H1 (cell line): ENCODE data around the gene APOC1. TPM values are rescaled to one million over a fixed set of nuclear protein-coding genes. Genes with fewer than 3 reads are reported as not detected.

Experiments
- CTCF ChIA-PET: fragments of 300-600 bp; sonication (Branson Sonifier 250); formaldehyde crosslinking; loops from one replicate; lab custom pipeline; 2021; ENCODE audit not compliant: partially characterized antibody; lab: Charles Lee
- POLR2A ChIA-PET: fragments of 300-600 bp; sonication (Branson Sonifier 250); formaldehyde crosslinking; loops from one replicate; lab custom pipeline; 2021; ENCODE audit warnings: inconsistent platforms; ENCODE audit not compliant: partially characterized antibody; lab: Charles Lee
- DNase-seq, 2 experiments: peaks; one replicate each; pipeline versions ENCODE4 v3.0.0 to v3.0.0-alpha.2; 2010 to 2022; ENCODE audit warnings: low spot score in 2 of 2, low read depth in 1 of 2, mixed read lengths in 1 of 2
- FAIRE-seq: peaks from 2 replicates; lab custom pipeline; 2011; peaks lifted over from hg19 to GRCh38; lab: Jason Lieb, UNC
- H2AFZ ChIP-seq: 2 replicates; pipeline ENCODE4 v1.8.1; 2012; ENCODE audit warnings: low read length, inconsistent platforms
- H2AK5ac ChIP-seq: 2 replicates; pipeline ENCODE4 v1.6.1; 2013; ENCODE audit warnings: low read depth, low read length
- H2BK120ac ChIP-seq: replicated peaks from 2 replicates; pipeline ENCODE3; 2013; ENCODE audit warnings: low read depth, low read length, inconsistent platforms
- H2BK12ac ChIP-seq: 2 replicates; pipeline ENCODE4 v1.6.1; 2013; ENCODE audit warnings: low read depth, low read length
- H2BK15ac ChIP-seq: 2 replicates; pipeline ENCODE4 v1.6.1; 2013; ENCODE audit warnings: low read length
- H2BK20ac ChIP-seq: 2 replicates; pipeline ENCODE4 v1.6.1; 2013; ENCODE audit warnings: low read length
- H2BK5ac ChIP-seq: 2 replicates; pipeline ENCODE4 v1.6.1; 2013; ENCODE audit warnings: low read depth, low read length
- H3K14ac ChIP-seq: 2 replicates; pipeline ENCODE4 v1.6.1; 2013; ENCODE audit warnings: inconsistent platforms; ENCODE audit not compliant: insufficient read length
- H3K18ac ChIP-seq: 2 replicates; pipeline ENCODE4 v1.6.1; 2013; ENCODE audit warnings: low read length; ENCODE audit errors: extremely low read depth
- H3K23ac ChIP-seq: 2 replicates; pipeline ENCODE4 v1.6.1; 2013; ENCODE audit warnings: inconsistent platforms; ENCODE audit not compliant: insufficient read length
- H3K23me2 ChIP-seq: 2 replicates; pipeline ENCODE4 v1.6.1; 2013; ENCODE audit warnings: low read depth, low read length
- H3K27ac ChIP-seq: 2 replicates; pipeline ENCODE4 v1.6.1; 2011; ENCODE audit warnings: low read depth, low read length, inconsistent platforms
- H3K27me3 ChIP-seq, 4 experiments: replicated peaks in 1 of 4; 1 replicate in 1 of 4; 2 replicates in 3 of 4; pipeline versions ENCODE4 v1.6.1 to v1.8.1; 2011 to 2013; ENCODE audit warnings: low read length in 3 of 4, mild to moderate bottlenecking in 3 of 4, inconsistent platforms in 2 of 4, mixed read lengths in 2 of 4, moderate library complexity in 1 of 4; ENCODE audit not compliant: control insufficient read depth in 3 of 4, insufficient read depth in 3 of 4; ENCODE audit errors: extremely low read depth in 1 of 4
- H3K36me3 ChIP-seq, 4 experiments: 2 replicates each; pipeline versions ENCODE4 v1.6.1 to v1.8.1; 2011 to 2013; ENCODE audit warnings: mild to moderate bottlenecking in 4 of 4, low read length in 3 of 4, moderate library complexity in 2 of 4, control low read depth in 1 of 4, inconsistent platforms in 1 of 4; ENCODE audit not compliant: insufficient read depth in 4 of 4, control insufficient read depth in 2 of 4
- H3K4ac ChIP-seq: replicated peaks from 2 replicates; pipeline ENCODE3; 2013; ENCODE audit warnings: low read length, low read depth, mixed read lengths, inconsistent platforms; ENCODE audit not compliant: insufficient read length
- H3K4me1 ChIP-seq, 4 experiments: replicated peaks in 1 of 4; 1 replicate in 1 of 4; 2 replicates in 3 of 4; pipeline versions ENCODE4 v1.6.1 to v1.8.1; 2011 to 2013; ENCODE audit warnings: low read length in 3 of 4, inconsistent platforms in 2 of 4, mixed read lengths in 1 of 4; ENCODE audit not compliant: insufficient read depth in 4 of 4, control insufficient read depth in 3 of 4
- H3K4me2 ChIP-seq, 2 experiments: 2 replicates each; pipeline versions ENCODE4 v1.6.1 to v1.8.1; 2011 to 2013; ENCODE audit warnings: low read depth in 2 of 2, low read length in 2 of 2, control low read depth in 1 of 2, inconsistent platforms in 1 of 2, mild to moderate bottlenecking in 1 of 2; ENCODE audit not compliant: insufficient read depth in 1 of 2
- H3K4me3 ChIP-seq, 4 experiments: fragments of 200-600, 300-600 bp in 1 of 4; sonication (generic), shearing (Covaris generic), sonication (Bioruptor Twin) in 1 of 4; 2 replicates each; pipeline versions ENCODE4 v1.5.1 to v1.8.1; 2011 to 2016; ENCODE audit warnings: low read length in 4 of 4, low read depth in 3 of 4, control low read depth in 2 of 4, inconsistent platforms in 2 of 4, mild to moderate bottlenecking in 2 of 4, mixed read lengths in 1 of 4, moderate library complexity in 1 of 4; ENCODE audit not compliant: insufficient read depth in 2 of 4; ENCODE audit errors: extremely low read depth in 1 of 4
- H3K56ac ChIP-seq: replicated peaks from 2 replicates; pipeline ENCODE3; 2013; ENCODE audit warnings: low read depth, mild to moderate bottlenecking, mixed read lengths, low read length, inconsistent platforms; ENCODE audit not compliant: insufficient read length
- H3K79me1 ChIP-seq: 2 replicates; pipeline ENCODE4 v1.6.1; 2013; ENCODE audit warnings: low read depth, low read length, control low read depth
- H3K79me2 ChIP-seq, 2 experiments: 2 replicates each; pipeline versions ENCODE4 v1.6.1 to v1.8.1; 2012 to 2013; ENCODE audit warnings: low read length in 2 of 2, mild to moderate bottlenecking in 2 of 2, inconsistent platforms in 1 of 2; ENCODE audit not compliant: insufficient read depth in 2 of 2, control insufficient read depth in 1 of 2
- H3K9ac ChIP-seq, 4 experiments: replicated peaks in 1 of 4; 1 replicate in 1 of 4; 2 replicates in 3 of 4; pipeline versions ENCODE4 v1.6.1 to v1.8.1; 2011 to 2013; ENCODE audit warnings: low read depth in 3 of 4, low read length in 3 of 4, control low read depth in 2 of 4, mild to moderate bottlenecking in 2 of 4, moderate library complexity in 2 of 4, inconsistent platforms in 1 of 4; ENCODE audit errors: extremely low read depth in 1 of 4
- H3K9me3 ChIP-seq, 2 experiments: 2 replicates each; pipeline versions ENCODE4 v1.6.1 to v1.8.1; 2012 to 2013; ENCODE audit warnings: mild to moderate bottlenecking in 2 of 2, moderate library complexity in 2 of 2, control low read depth in 1 of 2, inconsistent platforms in 1 of 2, low read depth in 1 of 2, low read length in 1 of 2, mixed read lengths in 1 of 2; ENCODE audit not compliant: insufficient read depth in 2 of 2
- H4K20me1 ChIP-seq, 2 experiments: replicated peaks in 1 of 2; 2 replicates each; pipeline versions ENCODE3 to v1.8.1; 2011 to 2013; ENCODE audit warnings: inconsistent platforms in 2 of 2, low read length in 2 of 2, mild to moderate bottlenecking in 1 of 2; ENCODE audit not compliant: insufficient read depth in 2 of 2, control insufficient read depth in 1 of 2
- H4K5ac ChIP-seq: 2 replicates; pipeline ENCODE4 v1.6.1; 2013; ENCODE audit warnings: low read length, low read depth, mixed read lengths, inconsistent platforms; ENCODE audit not compliant: insufficient read length
- H4K8ac ChIP-seq: 2 replicates; pipeline ENCODE4 v1.8.0; 2013; ENCODE audit warnings: mild to moderate bottlenecking, moderate library complexity, low read length, inconsistent platforms; ENCODE audit not compliant: insufficient read depth; ENCODE audit errors: extremely low read depth
- H4K91ac ChIP-seq: replicated peaks from 2 replicates; pipeline ENCODE3; 2013; ENCODE audit warnings: low read length, mixed read lengths, inconsistent platforms; ENCODE audit not compliant: insufficient read length
- BRCA1 ChIP-seq: IDR thresholded peaks from 2 replicates; pipeline ENCODE4 v1.6.1; 2012; ENCODE audit warnings: low read depth, low read length, improper control_type of control experiment
- EGR1 ChIP-seq: IDR thresholded peaks from 2 replicates; pipeline ENCODE4 v1.6.1; 2011; ENCODE audit warnings: low read depth, low read length, borderline replicate concordance
- EZH2 ChIP-seq: fragments of 200-600 bp; sonication (generic); IDR thresholded peaks from 2 replicates; pipeline ENCODE4 v1.7.1; 2012; ENCODE audit warnings: low read depth, mild to moderate bottlenecking, moderate library complexity, low read length, inconsistent platforms; ENCODE audit not compliant: severe bottlenecking
- FOSL1 ChIP-seq: IDR thresholded peaks from 2 replicates; pipeline ENCODE4 v1.6.1; 2011; ENCODE audit warnings: mild to moderate bottlenecking, low read depth, low read length, moderate library complexity; ENCODE audit not compliant: insufficient read depth
- MAX ChIP-seq: IDR thresholded peaks from 2 replicates; pipeline ENCODE4 v1.6.1; 2012; ENCODE audit warnings: inconsistent platforms
- RFX5 ChIP-seq: IDR thresholded peaks from 2 replicates; pipeline ENCODE4 v1.6.1; 2011; ENCODE audit warnings: low read depth, low read length, improper control_type of control experiment, borderline replicate concordance
- WGBS, 2 experiments: shearing (Covaris generic) in 1 of 2; methylation state at CpG; one replicate each; pipeline versions ENCODE4 v1.1.6 to v1.1.7; 2013 to 2015; ENCODE audit warnings: low lambda C conversion rate in 2 of 2, mixed read lengths in 2 of 2, inconsistent platforms in 1 of 2, low coverage in 1 of 2, missing lambda C conversion rate in 1 of 2; ENCODE audit not compliant: insufficient replicate concordance in 2 of 2, insufficient coverage in 1 of 2, insufficient read length in 1 of 2; ENCODE audit errors: extremely low coverage in 1 of 2, missing lambda C conversion rate in 1 of 2; 5-methylcytosine and 5-hydroxymethylcytosine counted together
- polyA plus RNA-seq, 7 experiments: library from polyadenylated mRNA; depleted of rRNA in 3 of 7; stranded (reverse) in 5 of 7; unstranded in 2 of 7; fragments of >200 nt in 5 of 7; fragments of 200-250 nt in 2 of 7; gene quantifications; 1 replicate in 5 of 7; 2 replicates in 1 of 7; 4 replicates in 1 of 7; pipeline versions ENCODE4 v1.2.1 to v1.2.3, GENCODE V29; 2011 to 2013; ENCODE audit warnings: missing spikeins in 2 of 7, mixed read lengths in 2 of 7
- total RNA-seq: library from RNA; stranded (reverse); fragmentation: NEBNext Ultra II Directional; extraction: Animal tissue kit (Norgen Biotek cat#: 25700); gene quantifications from 2 replicates; pipeline ENCODE4 v1.2.1, GENCODE V29; 2021

The APOC1 gene
- total and polyA plus RNA-seq, 2 of the 8 experiments (the other 6 are each of a cell fraction or from before 2014, with no cell fraction given): 55.8 to 78.2 TPM

DNA sequence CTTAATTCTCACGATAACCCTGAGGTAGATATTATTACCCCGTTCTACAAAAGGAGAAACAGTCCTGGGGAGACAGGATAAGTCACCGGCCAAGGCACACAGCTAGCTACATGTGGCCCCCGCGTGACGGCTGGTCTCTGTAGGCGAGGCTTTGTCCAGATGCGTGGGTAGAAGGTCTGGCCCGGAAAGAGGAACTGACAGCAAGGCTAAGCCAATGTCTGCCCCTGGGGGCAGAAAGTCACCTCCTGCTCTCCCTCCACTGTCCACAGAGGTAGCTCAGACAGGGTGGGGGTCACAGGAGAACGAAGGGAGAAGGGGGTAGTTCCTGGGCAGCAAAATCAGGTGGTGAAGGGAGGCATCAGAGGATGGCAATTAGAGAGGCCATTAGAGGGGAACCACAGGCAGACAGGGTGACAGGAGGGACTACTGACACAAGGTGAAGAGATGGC, 29.4 kb downstream of the APOC1 start:
- H2AK5ac ChIP-seq: no peak overlapping the region
- H4K20me1 ChIP-seq: no peaks in the 10 kb centered on the region
- WGBS, 2 experiments: 91% methylated on average over 10 of the region's 10 CpGs; no CpG with 5 or more reads in 1 of the 2 experiments
- H3K36me3 ChIP-seq: no peaks in the 10 kb centered on the region
- no peak overlapping the region for H3K56ac ChIP-seq
- H2BK12ac ChIP-seq: no peak overlapping the region
- no peak for FAIRE-seq
- no peak overlapping the region for H3K27ac ChIP-seq
- no peak overlapping the region for H3K14ac ChIP-seq
- H2BK15ac ChIP-seq: peak overlapping the region; percentile 72; the same call in 1 of the 2 replicates
- no peaks in the 10 kb centered on the region for H3K4me1 ChIP-seq
- no peak overlapping the region for H2BK5ac ChIP-seq
- H3K4ac ChIP-seq: no peak overlapping the region
- ChIA-PET POLR2A (interaction anchor here (0.9 to 1.8 kb wide), 2 partner anchors 11 to 38 kb away, joined by 4 read pairs; partner anchors contain the start of gene APOE), CTCF (interaction anchor here (1.3 to 1.8 kb wide), 3 partner anchors 38 to 244 kb away, joined by 3 to 4 read pairs (median 3); partner anchors contain the start of gene APOE)
- H3K23me2 ChIP-seq: no peaks in the 10 kb centered on the region
- no peak overlapping the region for H2BK20ac ChIP-seq
- no peak overlapping the region for H2BK120ac ChIP-seq
- no peak overlapping the region for H4K91ac ChIP-seq
- H3K79me2 ChIP-seq: no peaks in the 10 kb centered on the region
- no peak overlapping the region for H3K4me2 ChIP-seq
- H2AFZ ChIP-seq: no peak overlapping the region
- no peak overlapping the region for H3K4me3 ChIP-seq
- no peak overlapping the region for H3K9ac ChIP-seq
- DNase-seq: no peak
- H4K5ac ChIP-seq: no peak overlapping the region
- no peak overlapping the region for H4K8ac ChIP-seq
- no peaks in the 10 kb centered on the region for H3K27me3 ChIP-seq
- H3K23ac ChIP-seq: no peak overlapping the region
- TF ChIP-seq RFX5: no peak
- TF ChIP-seq EZH2: no peak
- TF ChIP-seq BRCA1: no peak
- TF ChIP-seq MAX: no peak
- TF ChIP-seq FOSL1: no peak
- no peak for TF ChIP-seq EGR1
- TF ChIP-seq, all 59 proteins: peak for 0
- Histone ChIP-seq H3K9me3 (no peaks in the 10 kb centered on the region), H3K79me1 (no peaks in the 10 kb centered on the region), H3K18ac (no peak overlapping the region)
